Loucy (cell line): ENCODE measurements around the gene ADGRL2.

Experiments used
- H2AFZ ChIP-seq: fragments of 200-600 bp; sonication (generic); 2 replicates; pipeline ENCODE4 v1.6.0; 2016; ENCODE audit warnings: antibody characterized with exemption, mild to moderate bottlenecking, low read length, moderate library complexity
- H3F3A ChIP-seq: fragments of 200-600 bp; 2 replicates; pipeline ENCODE4 v1.6.0; 2016; ENCODE audit warnings: antibody characterized with exemption, low read depth, mild to moderate bottlenecking
- H3K27me3 ChIP-seq: fragments of 200-600 bp; sonication (generic); 2 replicates; pipeline ENCODE4 v1.6.1; 2014; ENCODE audit warnings: low read length, mild to moderate bottlenecking; ENCODE audit not compliant: insufficient read depth, poor library complexity, severe bottlenecking
- H3K36me3 ChIP-seq: fragments of 200-600 bp; sonication (generic); 2 replicates; pipeline ENCODE4 v1.6.1; 2016; ENCODE audit warnings: low read length; ENCODE audit not compliant: insufficient read depth
- H3K4me1 ChIP-seq: fragments of 200-600 bp; sonication (generic); 2 replicates; pipeline ENCODE4 v1.5.1; 2014; ENCODE audit warnings: low read length, mild to moderate bottlenecking; ENCODE audit not compliant: insufficient read depth, poor library complexity, severe bottlenecking
- H3K4me2 ChIP-seq: fragments of 200-600 bp; sonication (generic); 2 replicates; pipeline ENCODE4 v1.6.0; 2014; ENCODE audit warnings: antibody characterized with exemption, low read length, low read depth, mild to moderate bottlenecking; ENCODE audit not compliant: poor library complexity, severe bottlenecking
- H3K4me3 ChIP-seq: fragments of 200-600 bp; sonication (generic); 2 replicates; pipeline ENCODE4 v1.5.1; 2014; ENCODE audit warnings: low read length, mild to moderate bottlenecking, mixed read lengths; ENCODE audit not compliant: poor library complexity, severe bottlenecking
- H3K79me2 ChIP-seq: fragments of 200-600 bp; sonication (generic); 2 replicates; pipeline ENCODE4 v1.6.1; 2014; ENCODE audit warnings: low read length; ENCODE audit not compliant: insufficient read depth
- H3K9ac ChIP-seq: fragments of 200-600 bp; sonication (generic); 2 replicates; pipeline ENCODE4 v1.6.0; 2014; ENCODE audit warnings: mild to moderate bottlenecking, low read depth, low read length, moderate library complexity; ENCODE audit not compliant: poor library complexity, severe bottlenecking
- H3K9me2 ChIP-seq: fragments of 200-600 bp; sonication (generic); replicated peaks from 2 replicates; pipeline ENCODE4 v1.6.1; 2016; ENCODE audit warnings: low read depth, low read length, mixed read lengths
- H3K9me3 ChIP-seq: fragments of 200-600 bp; sonication (generic); 2 replicates; pipeline ENCODE4 v1.6.1; 2014; ENCODE audit warnings: mild to moderate bottlenecking, antibody characterized with exemption, low read length, low read depth; ENCODE audit not compliant: insufficient read depth
- H4K20me1 ChIP-seq: fragments of 200-600 bp; sonication (generic); 2 replicates; pipeline ENCODE4 v1.6.0; 2014; ENCODE audit warnings: antibody characterized with exemption, low read length, mild to moderate bottlenecking; ENCODE audit not compliant: insufficient read depth, poor library complexity, severe bottlenecking
- EZH2phosphoT487 ChIP-seq: fragments of 200-600 bp; IDR thresholded peaks from 2 replicates; pipeline ENCODE4 v1.6.1; 2018; ENCODE audit warnings: antibody characterized with exemption, mild to moderate bottlenecking, moderate library complexity, borderline replicate concordance
- TF ChIP-seq, protein P1 (sequence below): fragments of 200-600 bp; sonication (generic); conservative IDR thresholded peaks from 2 replicates; pipeline ENCODE4 v1.5.1; 2014; ENCODE audit warnings: mild to moderate bottlenecking, antibody characterized with exemption, low read length

The ADGRL2 gene

DNA sequence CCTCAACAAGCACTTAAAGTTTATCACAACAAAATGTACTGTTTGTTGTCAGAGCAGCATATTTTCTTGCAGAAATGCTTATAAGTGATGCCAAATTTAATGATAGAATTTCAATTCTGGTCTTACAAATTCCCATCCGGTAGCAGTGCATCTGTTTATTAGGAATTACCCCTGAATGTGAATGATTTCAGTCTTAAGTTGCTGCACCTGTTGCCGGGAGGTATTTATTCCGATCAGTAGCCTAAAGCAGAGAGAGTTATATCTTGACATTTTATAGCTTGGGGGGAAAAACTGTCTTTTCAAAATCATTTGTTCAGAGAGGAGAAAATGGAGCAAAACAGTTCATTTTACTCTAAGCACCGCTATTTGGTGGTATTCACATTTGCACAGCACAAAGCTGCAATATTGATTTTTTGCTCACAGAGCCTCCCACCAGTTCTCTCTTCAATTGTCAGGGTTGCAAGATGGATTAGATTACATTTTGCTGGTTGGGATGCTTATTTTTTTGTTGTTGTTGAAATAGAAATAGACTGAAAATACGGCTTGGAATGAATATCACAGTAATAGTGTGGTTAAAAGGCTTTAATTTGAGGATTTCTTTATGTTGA is 98.6 kb downstream of the ADGRL2 start:
- Histone ChIP-seq H3K4me2 (no peak overlapping the region), H3F3A (no peaks in the 10 kb centered on the region), H3K9me2 (no peaks in the 10 kb centered on the region), H4K20me1 (no peaks in the 10 kb centered on the region), H3K79me2 (no peaks in the 10 kb centered on the region), H3K9ac (no peak overlapping the region), H3K27me3 (no peaks in the 10 kb centered on the region), H3K36me3 (no peaks in the 10 kb centered on the region), H2AFZ (no peak overlapping the region), H3K9me3 (no peaks in the 10 kb centered on the region), H3K4me3 (no peak overlapping the region), H3K4me1 (peaks cover 4% of the 10 kb centered on the region)
- TF ChIP-seq EZH2phosphoT487 = no peak
- TF ChIP-seq, protein P1, sequence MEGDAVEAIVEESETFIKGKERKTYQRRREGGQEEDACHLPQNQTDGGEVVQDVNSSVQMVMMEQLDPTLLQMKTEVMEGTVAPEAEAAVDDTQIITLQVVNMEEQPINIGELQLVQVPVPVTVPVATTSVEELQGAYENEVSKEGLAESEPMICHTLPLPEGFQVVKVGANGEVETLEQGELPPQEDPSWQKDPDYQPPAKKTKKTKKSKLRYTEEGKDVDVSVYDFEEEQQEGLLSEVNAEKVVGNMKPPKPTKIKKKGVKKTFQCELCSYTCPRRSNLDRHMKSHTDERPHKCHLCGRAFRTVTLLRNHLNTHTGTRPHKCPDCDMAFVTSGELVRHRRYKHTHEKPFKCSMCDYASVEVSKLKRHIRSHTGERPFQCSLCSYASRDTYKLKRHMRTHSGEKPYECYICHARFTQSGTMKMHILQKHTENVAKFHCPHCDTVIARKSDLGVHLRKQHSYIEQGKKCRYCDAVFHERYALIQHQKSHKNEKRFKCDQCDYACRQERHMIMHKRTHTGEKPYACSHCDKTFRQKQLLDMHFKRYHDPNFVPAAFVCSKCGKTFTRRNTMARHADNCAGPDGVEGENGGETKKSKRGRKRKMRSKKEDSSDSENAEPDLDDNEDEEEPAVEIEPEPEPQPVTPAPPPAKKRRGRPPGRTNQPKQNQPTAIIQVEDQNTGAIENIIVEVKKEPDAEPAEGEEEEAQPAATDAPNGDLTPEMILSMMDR = no peak

DNA sequence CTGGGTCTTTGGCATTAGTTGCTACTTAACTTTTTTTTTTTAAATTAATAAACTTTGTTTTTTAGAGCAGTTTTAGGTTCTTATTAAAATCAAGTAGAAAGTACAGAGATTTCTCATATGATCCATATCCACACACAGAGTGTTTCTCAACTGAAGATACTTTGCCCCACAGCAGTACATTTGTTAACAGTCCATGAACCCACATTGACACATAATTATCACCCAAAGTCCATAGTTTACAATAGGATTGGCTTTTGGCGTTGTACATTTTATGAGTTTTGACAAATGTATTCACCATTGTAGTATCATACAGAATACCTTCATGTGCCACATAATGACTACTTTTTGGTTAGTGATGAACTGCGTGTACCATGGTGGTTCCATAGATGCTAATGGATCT is 106.8 kb downstream of the ADGRL2 start:
- H4K20me1 ChIP-seq = no peaks in the 10 kb centered on the region
- H3K9me2 ChIP-seq = no peaks in the 10 kb centered on the region
- H3K4me1 ChIP-seq = no peaks in the 10 kb centered on the region
- H3F3A ChIP-seq = no peaks in the 10 kb centered on the region
- H3K79me2 ChIP-seq = no peaks in the 10 kb centered on the region
- no peaks in the 10 kb centered on the region for H3K27me3 ChIP-seq
- H3K36me3 ChIP-seq = no peaks in the 10 kb centered on the region
- no peak overlapping the region for H3K9ac ChIP-seq
- no peak overlapping the region for H3K4me3 ChIP-seq
- H3K9me3 ChIP-seq = no peaks in the 10 kb centered on the region
- no peak overlapping the region for H2AFZ ChIP-seq
- TF ChIP-seq, protein P1 = no peak
- TF ChIP-seq EZH2phosphoT487 = no peak
- no peak overlapping the region for H3K4me2 ChIP-seq

DNA sequence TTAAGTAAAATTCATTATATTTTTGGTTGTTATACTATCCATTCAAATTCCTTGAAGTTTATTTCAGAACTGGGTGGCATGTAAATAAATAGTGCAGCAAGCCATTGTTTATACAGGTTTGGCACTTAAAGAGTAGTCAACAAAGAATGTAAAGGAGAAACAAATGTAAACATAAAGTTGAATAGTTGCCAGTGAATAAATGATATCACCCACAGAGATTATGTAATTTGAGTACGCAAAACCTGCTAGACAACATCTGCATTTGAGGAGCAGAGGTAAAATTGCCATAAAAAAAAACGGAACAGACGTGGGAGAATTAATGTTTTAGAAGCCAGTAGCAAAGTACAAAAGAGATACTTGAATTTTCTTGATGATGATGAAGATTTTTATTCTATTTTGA is 111.6 kb downstream of the ADGRL2 start:
- H3K9ac ChIP-seq = no peak overlapping the region
- no peak overlapping the region for H3K4me2 ChIP-seq
- no peak overlapping the region for H2AFZ ChIP-seq
- H3K4me1 ChIP-seq = no peaks in the 10 kb centered on the region
- H3K36me3 ChIP-seq = no peaks in the 10 kb centered on the region
- H3K9me2 ChIP-seq = no peaks in the 10 kb centered on the region
- H4K20me1 ChIP-seq = no peaks in the 10 kb centered on the region
- H3K4me3 ChIP-seq = no peak overlapping the region
- no peaks in the 10 kb centered on the region for H3F3A ChIP-seq
- no peaks in the 10 kb centered on the region for H3K9me3 ChIP-seq
- H3K79me2 ChIP-seq = no peaks in the 10 kb centered on the region
- H3K27me3 ChIP-seq = no peaks in the 10 kb centered on the region
- TF ChIP-seq EZH2phosphoT487 = no peak
- TF ChIP-seq, protein P1 = no peak
